GM21619 (cell line): ENCODE data around the gene ATP8B4.

ENCODE experiments used
- ATAC-seq: cut with Tn5 transposase; IDR thresholded peaks from one replicate; pipeline ENCODE4 v1.9.1; 2021; ENCODE audit not compliant: unreplicated experiment

ATP8B4 gene

DNA sequence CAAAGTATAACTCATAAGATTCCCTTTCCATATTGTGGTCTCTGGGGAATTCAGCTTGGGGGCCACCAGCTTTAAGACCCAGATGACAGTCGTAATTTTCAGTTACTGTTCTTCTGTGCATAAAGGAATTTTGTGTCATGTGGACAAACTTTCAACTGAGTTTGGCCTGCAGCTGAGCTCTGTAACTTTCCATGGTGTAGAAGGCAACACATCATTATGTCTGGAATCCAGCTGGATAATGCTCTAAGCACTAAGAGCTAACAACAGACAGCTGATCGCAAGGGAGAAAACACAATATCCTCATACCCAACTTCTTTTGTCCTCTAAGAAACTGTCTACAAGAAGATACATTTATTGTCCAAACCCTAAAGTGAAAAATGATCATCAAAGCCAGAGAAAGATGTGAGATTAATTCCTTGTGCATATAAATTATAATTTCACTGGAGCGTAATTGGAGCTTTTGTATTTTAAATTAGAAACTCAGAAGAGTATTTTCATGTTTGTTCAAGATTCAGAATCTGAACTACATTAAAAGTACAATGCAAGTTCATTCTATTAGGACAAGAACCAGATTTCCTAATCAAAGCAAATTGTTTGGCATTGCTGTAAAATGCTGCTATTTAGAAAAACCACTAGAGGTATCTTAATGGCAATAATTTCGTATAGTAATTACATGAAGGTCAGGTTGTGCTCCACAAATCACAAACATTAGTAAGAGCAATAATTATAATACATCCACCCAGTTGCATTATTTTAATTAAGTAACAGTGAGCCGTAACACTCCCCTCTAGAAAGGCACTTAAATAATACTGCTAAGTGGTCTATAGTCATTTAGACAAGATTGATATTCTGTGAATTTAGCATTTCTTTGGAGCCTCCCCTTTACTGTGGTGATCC, 218.8 kb downstream of the ATP8B4 start:
- no peak for ATAC-seq

DNA sequence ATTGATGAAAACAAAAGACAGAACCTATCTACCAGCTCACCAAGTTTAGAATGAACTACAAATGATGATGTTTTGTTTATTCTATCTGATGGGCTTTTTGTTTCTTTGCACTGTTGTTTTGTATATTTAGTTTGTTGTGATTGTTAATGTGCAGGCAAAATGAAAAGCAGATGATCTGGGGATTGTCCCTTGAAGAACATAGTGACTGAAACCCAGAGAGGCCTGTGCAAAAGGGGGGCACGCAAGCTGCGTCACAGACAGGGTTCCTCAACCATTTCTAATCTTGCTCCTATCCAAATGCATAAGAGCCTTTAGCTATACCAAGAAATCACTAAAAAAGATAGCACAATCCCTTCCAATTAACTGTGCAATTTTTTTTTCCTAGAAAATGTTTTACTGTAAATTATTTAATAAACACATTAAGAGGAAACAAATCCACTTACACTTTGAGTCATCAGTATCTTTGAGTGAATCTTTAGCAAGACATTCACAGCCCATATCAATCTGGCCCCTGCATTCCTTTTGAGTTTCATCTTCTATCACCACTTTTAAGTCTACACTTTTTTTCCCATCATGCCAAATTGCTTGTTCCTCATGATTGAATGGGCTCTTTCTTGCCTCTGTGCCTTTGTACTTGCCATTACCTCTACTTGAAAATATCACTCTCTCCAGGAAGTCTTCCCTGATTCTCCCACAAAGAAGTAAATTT, 220.3 kb downstream of the ATP8B4 start:
- ATAC-seq: no peak

GRCh38 chr15:49898097-49898496, 220.9 kb downstream of the ATP8B4 start:
- no peak for ATAC-seq

GRCh38 chr15:49895347-49896223, 223.4 kb downstream of the ATP8B4 start:
- ATAC-seq: no peak

DNA sequence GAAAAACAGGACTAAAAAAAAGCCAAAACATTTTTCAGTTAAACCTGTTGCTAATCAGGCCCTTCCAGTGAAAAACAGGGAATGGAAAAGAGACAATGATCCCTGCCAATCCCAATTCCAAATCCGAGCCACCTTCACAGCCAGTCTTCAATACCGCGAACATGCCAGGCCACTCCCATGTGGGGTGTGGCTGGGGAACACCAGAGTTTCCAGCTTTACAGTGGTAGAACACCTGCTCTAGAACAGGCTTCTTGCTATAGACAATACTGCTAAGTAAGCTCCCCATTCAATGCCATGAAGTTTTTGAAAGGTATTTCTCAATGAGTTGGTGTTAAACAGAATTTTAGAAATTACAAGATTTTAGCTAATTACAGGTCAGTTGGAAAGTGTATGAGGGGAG, 228.3 kb downstream of the ATP8B4 start:
- ATAC-seq: no peak

GRCh38 chr15:49889536-49889935, 229.5 kb downstream of the ATP8B4 start:
- ATAC-seq: no peak

- ATAC-seq: no peak
Observed at GRCh38 chr15:49888734-49889133, 230.3 kb downstream of the ATP8B4 start.

DNA sequence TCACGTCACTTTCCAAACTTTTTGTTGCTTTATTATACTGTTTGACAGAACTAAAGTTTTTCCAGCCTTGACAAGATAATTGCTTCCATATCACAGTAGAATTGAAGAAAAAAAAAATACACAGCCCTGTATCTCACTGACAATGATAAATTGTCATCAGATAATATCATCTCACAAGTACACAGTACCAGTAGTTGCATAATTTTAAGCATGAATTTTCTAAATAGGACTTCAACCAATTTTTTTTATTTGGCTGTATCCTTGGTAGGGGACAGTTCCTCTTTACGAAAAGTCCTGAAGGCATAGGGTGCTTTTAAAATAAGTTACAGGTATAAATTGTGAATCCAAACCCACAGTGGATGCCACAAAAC, 230.7 kb downstream of the ATP8B4 start:
- ATAC-seq: no peak

DNA sequence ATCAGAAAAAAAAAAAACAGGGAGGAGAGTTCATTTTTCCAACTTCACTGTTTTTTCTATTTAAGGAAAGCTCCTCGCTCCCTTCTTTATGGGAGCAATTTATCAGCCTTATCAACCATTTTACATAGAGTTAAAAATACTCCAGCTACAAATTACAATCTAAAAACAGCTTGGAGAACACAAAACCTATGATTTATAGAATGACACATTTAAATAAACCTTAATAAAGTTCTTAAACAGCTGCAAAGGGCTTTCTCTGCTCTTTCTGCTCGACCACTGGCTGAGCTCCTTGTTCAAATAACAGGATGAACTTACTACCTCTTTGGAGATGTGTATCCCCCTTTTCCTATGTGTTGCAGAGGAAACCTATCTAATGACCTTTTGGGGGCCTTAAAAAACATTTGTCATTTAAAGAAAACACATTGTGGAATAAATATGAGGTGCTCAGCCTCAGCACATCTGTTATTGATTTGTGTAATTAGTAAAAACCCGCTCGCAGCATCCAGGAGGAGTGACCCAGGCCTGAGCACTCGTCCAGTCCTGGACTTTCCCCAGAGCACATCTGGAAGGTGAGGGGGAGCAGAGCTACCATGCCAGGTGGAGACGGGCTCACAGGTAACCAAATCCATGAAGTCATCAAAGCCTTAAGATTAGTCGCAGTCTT, 231.2 kb downstream of the ATP8B4 start:
- ATAC-seq: no peak

- ATAC-seq: no peak
Observed at GRCh38 chr15:49883121-49883520, 235.9 kb downstream of the ATP8B4 start.

GRCh38 chr15:49881866-49882265, 237.2 kb downstream of the ATP8B4 start:
- ATAC-seq: no peak

GRCh38 chr15:49881433-49881832, 237.6 kb downstream of the ATP8B4 start:
- ATAC-seq: no peak

GRCh38 chr15:49877873-49878521, 241.0 kb downstream of the ATP8B4 start:
- ATAC-seq: no peak

- no peak for ATAC-seq
Observed at GRCh38 chr15:49877117-49877872, 241.7 kb downstream of the ATP8B4 start.

DNA sequence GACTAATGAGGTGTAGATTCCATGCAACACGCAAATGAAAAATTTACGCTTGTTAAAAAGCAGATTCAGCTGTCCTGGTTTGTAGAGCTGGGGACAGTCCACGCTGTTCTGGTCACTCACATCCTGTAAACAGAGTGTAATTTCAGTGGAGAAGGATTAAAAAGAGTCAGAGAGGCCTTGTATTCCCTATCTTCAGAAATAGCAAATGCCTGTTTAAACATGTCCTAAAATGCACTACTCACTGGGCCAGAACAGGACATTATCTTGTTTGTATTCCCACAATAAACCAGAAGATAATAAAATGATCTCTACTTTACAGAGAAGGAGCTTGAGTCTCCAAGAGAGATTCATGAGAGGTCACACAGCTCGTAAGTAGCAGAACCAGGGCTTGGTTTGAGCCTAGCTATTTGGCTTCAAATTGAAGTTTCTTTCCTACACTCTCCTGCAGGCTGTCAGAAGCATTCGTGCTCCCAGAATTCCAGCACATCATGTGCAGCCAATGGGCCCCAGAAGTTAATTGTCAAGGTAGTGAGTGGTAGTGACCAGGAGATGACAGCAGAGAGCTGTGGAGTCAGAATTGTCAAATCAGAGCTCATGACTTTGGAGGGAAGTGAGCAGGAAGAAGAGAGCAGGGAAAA, 242.5 kb downstream of the ATP8B4 start:
- ATAC-seq: no peak

- ATAC-seq: no peak
Observed at GRCh38 chr15:49875392-49875791, 243.6 kb downstream of the ATP8B4 start.

DNA sequence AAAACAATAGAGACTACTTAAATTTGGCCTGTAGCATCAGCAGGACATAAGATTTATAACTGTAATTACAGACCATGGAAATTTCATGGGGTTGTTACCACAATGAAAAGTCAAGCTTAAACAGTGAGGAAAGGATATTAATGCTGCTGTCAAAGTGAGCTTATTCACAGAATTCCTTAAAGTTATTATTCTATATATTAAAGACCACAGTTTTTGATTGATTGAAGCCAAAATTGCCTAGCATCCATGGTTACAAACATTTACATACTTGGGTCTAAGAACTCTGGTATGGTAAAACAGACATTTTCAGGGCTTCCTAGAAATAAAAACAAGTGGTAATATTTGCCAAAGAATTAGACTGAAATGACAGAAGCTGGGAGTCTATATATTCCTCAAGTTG, 248.6 kb downstream of the ATP8B4 start:
- no peak for ATAC-seq

GRCh38 chr15:49868348-49868747, 250.7 kb downstream of the ATP8B4 start:
- ATAC-seq: no peak
